ENCODE data around the gene DNAJB11. TPM values are rescaled to one million over a fixed set of nuclear protein-coding genes. Genes with fewer than 3 reads are reported as not detected.
A peak's percentile ranks its signal among the peaks of the same experiment; 100 is the strongest.

Gene DNAJB11
- total and polyA plus RNA-seq, 2 of the 4 experiments (the other 2 are of a cell fraction), result 27.4 to 48.6 TPM

GRCh38 chr3:186589121-186589520 lies 18.6 kb downstream of the DNAJB11 start:
- Histone ChIP-seq H2AK9ac (replicated peaks; ENCODE audit: low read depth, low read length, poor library complexity) (no peak overlapping the region), H3K27me3 (ENCODE audit: control insufficient read depth, insufficient read depth, low read length) (peaks cover 3% of the 10 kb centered on the region; the same call in 1 of the 2 replicates), H3K9me1 (ENCODE audit: insufficient read depth, low read length) (no peaks in the 10 kb centered on the region), H2BK20ac (ENCODE audit: low read depth, low read length) (no peak overlapping the region), H3K4me3 (ENCODE audit: insufficient read depth, low read depth, low read length) (no peak overlapping the region), H3K9me3 (ENCODE audit: control insufficient read depth, insufficient read depth, low read length) (no peaks in the 10 kb centered on the region), H4K20me1 (ENCODE audit: insufficient read depth, low read length) (no peaks in the 10 kb centered on the region), H4K5ac (ENCODE audit: low read depth, low read length) (no peak overlapping the region), H3K56ac (ENCODE audit: extremely low read depth, insufficient read depth, low read length) (no peak overlapping the region), H3K27ac (ENCODE audit: insufficient read depth, low read length) (no peak overlapping the region), H3K79me1 (ENCODE audit: low read depth in 1 of 2, low read length in 2 of 2) (no peaks in the 10 kb centered on the region), H2BK15ac (ENCODE audit: low read depth, low read length) (no peak overlapping the region), H3K14ac (replicated peaks; ENCODE audit: low read depth, low read length) (no peak overlapping the region), H2BK5ac (ENCODE audit: low read depth, low read length, poor library complexity, severe bottlenecking) (no peak overlapping the region), H3K4me2 (ENCODE audit: low read depth, low read length) (no peak overlapping the region), H3K4me1 (ENCODE audit: control insufficient read depth, insufficient read depth, low read length) (no peaks in the 10 kb centered on the region; the same call in 1 of the 2 replicates), H3K23ac (ENCODE audit: low read depth, low read length) (no peak overlapping the region), H3K4ac (ENCODE audit: low read depth, low read length) (no peak overlapping the region), H2AFZ (replicated peaks; ENCODE audit: low read length, poor library complexity) (no peak overlapping the region), H3K9ac (ENCODE audit: low read depth, low read length) (no peak overlapping the region), H3K18ac (ENCODE audit: low read depth, low read length) (no peak overlapping the region), H2BK120ac (ENCODE audit: low read depth, low read length) (no peak overlapping the region), H4K91ac (ENCODE audit: insufficient read depth, low read depth, low read length) (no peak overlapping the region), H2AK5ac (ENCODE audit: low read depth, low read length) (no peak overlapping the region), H4K8ac (ENCODE audit: low read depth in 2 of 2, low read length in 2 of 2) (no peak overlapping the region), H3K36me3 (ENCODE audit: control insufficient read depth, insufficient read depth, low read length) (peaks cover 6% of the 10 kb centered on the region)
- WGBS, 2 experiments (ENCODE audit: extremely low coverage in 2 of 2, insufficient read length in 1 of 2), result no CpG with 5 or more reads among the region's 3 CpGs
- ChIA-PET CTCF (interaction anchor here (0.6 to 0.7 kb wide), 2 partner anchors 8 to 25 kb away, joined by 3 to 6 read pairs; no protein-coding TSS in a partner anchor), POLR2A (ENCODE audit: unreplicated experiment) (no interaction called here)
- in situ Hi-C loops (cut with MboI; ENCODE audit: low sequenced_read_pairs) (no loop called here), dilution Hi-C loops (cut with HindIII; ENCODE audit: low sequenced_read_pairs, unreplicated experiment) (no loop called here), intact Hi-C loops (cut with micrococcal nuclease) (no loop called here)
- ATAC-seq (ENCODE audit: low read depth) (no peak), DNase-seq (peak; percentile 33)
- TF ChIP-seq RCOR1 (IDR thresholded peaks at IDR 0.05; ENCODE audit: insufficient replicate concordance, low read length), result no peak
- no peak for TF ChIP-seq BHLHE40 (IDR thresholded peaks at IDR 0.05; ENCODE audit: low read depth, low read length)
- TF ChIP-seq SMC3 (IDR thresholded peaks at IDR 0.05; ENCODE audit: low read depth, low read length), result peak; percentile 9; the same call in 1 of the 2 replicates
- TF ChIP-seq CTCF (conservative IDR thresholded peaks at IDR 0.05; ENCODE audit: low read depth, low read length), result peak; percentile 26; the same call in 1 of the 2 replicates
- TF ChIP-seq, protein P1, sequence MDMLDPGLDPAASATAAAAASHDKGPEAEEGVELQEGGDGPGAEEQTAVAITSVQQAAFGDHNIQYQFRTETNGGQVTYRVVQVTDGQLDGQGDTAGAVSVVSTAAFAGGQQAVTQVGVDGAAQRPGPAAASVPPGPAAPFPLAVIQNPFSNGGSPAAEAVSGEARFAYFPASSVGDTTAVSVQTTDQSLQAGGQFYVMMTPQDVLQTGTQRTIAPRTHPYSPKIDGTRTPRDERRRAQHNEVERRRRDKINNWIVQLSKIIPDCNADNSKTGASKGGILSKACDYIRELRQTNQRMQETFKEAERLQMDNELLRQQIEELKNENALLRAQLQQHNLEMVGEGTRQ (IDR thresholded peaks at IDR 0.05; ENCODE audit: low read depth, low read length), result no peak
- no peak for TF ChIP-seq CHD1 (IDR thresholded peaks at IDR 0.05; ENCODE audit: low read depth, low read length)
- TF ChIP-seq RAD21 (IDR thresholded peaks at IDR 0.05; ENCODE audit: low read length), result peak; percentile 32
- peak; percentile 19; the same call in 1 of the 2 replicates for TF ChIP-seq CEBPB (IDR thresholded peaks at IDR 0.05; ENCODE audit: low read depth, low read length)
- TF ChIP-seq, protein P2, sequence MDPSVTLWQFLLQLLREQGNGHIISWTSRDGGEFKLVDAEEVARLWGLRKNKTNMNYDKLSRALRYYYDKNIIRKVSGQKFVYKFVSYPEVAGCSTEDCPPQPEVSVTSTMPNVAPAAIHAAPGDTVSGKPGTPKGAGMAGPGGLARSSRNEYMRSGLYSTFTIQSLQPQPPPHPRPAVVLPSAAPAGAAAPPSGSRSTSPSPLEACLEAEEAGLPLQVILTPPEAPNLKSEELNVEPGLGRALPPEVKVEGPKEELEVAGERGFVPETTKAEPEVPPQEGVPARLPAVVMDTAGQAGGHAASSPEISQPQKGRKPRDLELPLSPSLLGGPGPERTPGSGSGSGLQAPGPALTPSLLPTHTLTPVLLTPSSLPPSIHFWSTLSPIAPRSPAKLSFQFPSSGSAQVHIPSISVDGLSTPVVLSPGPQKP (IDR thresholded peaks at IDR 0.05; ENCODE audit: borderline replicate concordance, low read depth, low read length), result no peak
- BruUV-seq (replicated peaks), result no TSS peak

All from IMR-90 (cell line).